ENCODE data around the gene MED12L. TPM values are rescaled to one million over a fixed set of nuclear protein-coding genes. Genes with fewer than 3 reads are reported as not detected.
"Not testable (repeated sequence)": the region's sequence is repeated elsewhere in the genome, so short reads cannot be mapped to it uniquely, and the experiment has no call there.

Gene MED12L
- total and polyA plus RNA-seq, 4 donors: 11.9 to 23.8 (median 12.6) TPM

DNA sequence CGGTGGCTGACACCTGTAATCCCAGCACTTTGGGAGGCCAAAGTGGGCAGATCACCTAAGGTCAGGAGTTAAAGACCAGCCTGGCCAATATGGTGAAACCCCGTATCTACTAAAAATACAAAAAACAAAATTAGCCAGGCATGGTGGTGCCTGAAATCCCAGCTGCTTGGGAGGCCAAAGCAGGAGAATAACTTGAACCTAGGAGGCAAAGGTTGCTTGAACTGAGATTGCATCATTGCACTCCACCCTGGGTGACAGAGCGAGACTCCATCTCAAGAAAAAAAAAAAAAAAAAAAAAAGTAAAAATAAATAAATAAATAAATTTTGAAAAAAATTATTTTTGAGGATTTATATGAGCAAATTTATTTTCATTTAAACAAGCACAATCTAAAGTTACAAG lies 306.7 kb downstream of the MED12L start:
- not testable (repeated sequence) for DNase-seq (ENCODE audit: low read depth in 4 of 6, low spot score in 6 of 6); H3K27me3 ChIP-seq (ENCODE audit: control insufficient read depth, insufficient read depth, low read length); H3K36me3 ChIP-seq (ENCODE audit: control insufficient read depth, insufficient read depth, low read length); H3K9me3 ChIP-seq (ENCODE audit: control insufficient read depth, insufficient read depth, low read length); H3K4me3 ChIP-seq (ENCODE audit: low read depth, low read length); H3K4me1 ChIP-seq (ENCODE audit: control insufficient read depth, insufficient read depth, low read length); H3K27ac ChIP-seq (ENCODE audit: low read depth, low read length)
- WGBS (ENCODE audit: insufficient coverage): 100% methylated on average over 1 of the region's 3 CpGs

DNA sequence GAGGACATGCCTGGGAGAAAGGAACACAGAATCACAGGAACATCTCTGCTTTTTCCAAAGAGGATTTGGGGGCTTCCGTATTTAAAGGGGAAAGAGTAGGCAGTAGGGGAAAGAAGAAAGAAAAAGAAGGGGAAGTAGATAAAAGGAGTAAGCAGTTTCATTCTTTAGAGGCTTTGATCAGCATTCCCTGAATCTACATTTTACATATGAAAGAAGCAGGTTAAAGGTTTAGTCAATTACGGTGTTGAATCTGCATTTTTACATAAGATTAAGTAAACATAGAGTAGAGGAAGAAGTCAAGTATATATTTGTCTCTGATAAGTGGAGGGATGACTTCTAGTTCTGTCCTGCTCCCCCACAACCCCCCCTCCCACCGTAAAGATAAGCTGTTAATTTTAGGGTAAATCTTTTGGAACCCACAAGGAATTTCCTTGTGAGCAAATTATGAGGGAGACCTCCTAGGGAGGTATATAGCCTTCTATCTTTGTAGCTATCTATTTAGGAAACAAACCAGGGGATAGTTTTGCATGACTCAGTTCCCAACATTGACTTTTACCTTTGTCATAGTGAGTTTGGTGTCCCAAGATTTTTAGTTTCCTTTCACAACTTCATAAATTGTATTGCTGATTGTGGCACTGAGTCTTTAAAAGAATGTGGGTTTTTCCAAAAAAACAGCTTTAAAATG lies 307.8 kb downstream of the MED12L start:
- no peaks in the 10 kb centered on the region for H3K9me3 ChIP-seq (ENCODE audit: control insufficient read depth, insufficient read depth, low read length)
- no peaks in the 10 kb centered on the region for H3K27me3 ChIP-seq (ENCODE audit: control insufficient read depth, insufficient read depth, low read length)
- H3K27ac ChIP-seq (ENCODE audit: low read depth, low read length): no peak overlapping the region
- no peaks in the 10 kb centered on the region for H3K36me3 ChIP-seq (ENCODE audit: control insufficient read depth, insufficient read depth, low read length)
- WGBS (ENCODE audit: insufficient coverage): no CpG with 5 or more reads among the region's 3 CpGs
- H3K4me3 ChIP-seq (ENCODE audit: low read depth, low read length): no peak overlapping the region
- H3K4me1 ChIP-seq (ENCODE audit: control insufficient read depth, insufficient read depth, low read length): no peaks in the 10 kb centered on the region
- DNase-seq (ENCODE audit: low read depth in 4 of 6, low spot score in 6 of 6): no peak

DNA sequence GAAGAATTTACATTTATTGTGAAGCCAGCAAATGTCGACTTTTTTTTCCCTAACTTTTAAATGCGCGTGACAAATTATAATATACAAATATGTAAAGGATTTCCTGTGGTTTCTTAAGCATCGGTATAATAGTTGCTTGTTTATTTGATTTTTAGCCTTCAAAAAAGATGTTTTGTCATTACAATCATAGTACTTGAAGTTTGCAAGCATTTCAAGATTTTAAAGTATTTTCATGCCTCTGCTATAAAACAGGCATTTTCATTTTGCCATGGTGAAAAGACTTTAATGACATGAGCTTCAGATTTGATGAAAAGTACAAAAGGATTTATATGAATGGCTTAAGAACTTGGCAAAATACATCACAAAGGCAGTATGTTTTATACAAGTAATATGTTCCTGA lies 308.5 kb downstream of the MED12L start:
- DNase-seq (ENCODE audit: low read depth in 4 of 6, low spot score in 6 of 6): no peak
- Histone ChIP-seq H3K9me3 (ENCODE audit: control insufficient read depth, insufficient read depth, low read length) (no peaks in the 10 kb centered on the region), H3K4me1 (ENCODE audit: control insufficient read depth, insufficient read depth, low read length) (no peaks in the 10 kb centered on the region), H3K4me3 (ENCODE audit: low read depth, low read length) (no peak overlapping the region), H3K36me3 (ENCODE audit: control insufficient read depth, insufficient read depth, low read length) (no peaks in the 10 kb centered on the region), H3K27ac (ENCODE audit: low read depth, low read length) (no peak overlapping the region), H3K27me3 (ENCODE audit: control insufficient read depth, insufficient read depth, low read length) (no peaks in the 10 kb centered on the region)
- no CpG with 5 or more reads among the region's 4 CpGs for WGBS (ENCODE audit: insufficient coverage)

DNA sequence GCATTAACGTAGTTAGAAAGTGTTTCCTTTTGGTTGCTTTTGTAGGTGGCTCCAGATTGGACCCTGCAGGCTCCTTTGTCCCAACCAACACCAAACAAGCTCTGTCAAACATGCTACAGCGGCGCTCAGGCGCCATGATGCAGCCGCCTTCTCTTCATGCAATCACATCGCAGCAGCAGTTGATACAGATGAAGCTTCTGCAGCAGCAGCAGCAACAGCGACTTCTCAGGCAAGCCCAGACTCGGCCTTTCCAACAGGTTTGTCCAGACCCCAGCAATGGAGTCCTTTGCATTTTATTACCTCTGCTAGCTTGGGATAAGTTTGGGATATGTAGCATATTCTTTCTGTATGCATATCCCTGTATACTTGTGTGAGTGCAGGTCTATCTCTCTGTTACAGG lies 309.1 kb downstream of the MED12L start:
- Histone ChIP-seq H3K4me3 (ENCODE audit: low read depth, low read length) (no peak overlapping the region), H3K36me3 (ENCODE audit: control insufficient read depth, insufficient read depth, low read length) (no peaks in the 10 kb centered on the region), H3K27ac (ENCODE audit: low read depth, low read length) (no peak overlapping the region), H3K9me3 (ENCODE audit: control insufficient read depth, insufficient read depth, low read length) (no peaks in the 10 kb centered on the region), H3K27me3 (ENCODE audit: control insufficient read depth, insufficient read depth, low read length) (no peaks in the 10 kb centered on the region), H3K4me1 (ENCODE audit: control insufficient read depth, insufficient read depth, low read length) (no peaks in the 10 kb centered on the region)
- 96% methylated on average over 6 of the region's 8 CpGs for WGBS (ENCODE audit: insufficient coverage)
- no peak for DNase-seq (ENCODE audit: low read depth in 4 of 6, low spot score in 6 of 6)

DNA sequence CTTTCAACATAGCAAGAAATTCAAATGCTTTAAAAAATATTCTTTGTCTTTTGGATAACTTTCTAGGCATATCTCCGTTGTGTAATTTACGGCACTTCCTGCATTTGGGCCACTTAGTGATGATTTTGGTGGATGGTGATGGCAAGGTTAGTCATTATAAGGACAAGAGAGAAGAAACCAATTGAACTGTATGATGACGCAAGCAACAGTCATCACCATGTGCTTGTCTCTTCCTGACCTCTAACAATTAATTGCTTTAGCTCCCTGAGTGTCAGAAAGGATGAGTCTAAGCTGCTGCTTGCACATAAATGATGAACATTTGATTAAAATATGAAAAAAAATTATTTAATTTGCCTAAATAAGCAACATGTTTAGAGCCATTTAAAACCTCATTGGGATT lies 310.3 kb downstream of the MED12L start:
- DNase-seq (ENCODE audit: low read depth in 4 of 6, low spot score in 6 of 6): no peak
- Histone ChIP-seq H3K4me1 (ENCODE audit: control insufficient read depth, insufficient read depth, low read length) (no peaks in the 10 kb centered on the region), H3K4me3 (ENCODE audit: low read depth, low read length) (no peak overlapping the region), H3K9me3 (ENCODE audit: control insufficient read depth, insufficient read depth, low read length) (no peaks in the 10 kb centered on the region), H3K27me3 (ENCODE audit: control insufficient read depth, insufficient read depth, low read length) (no peaks in the 10 kb centered on the region), H3K36me3 (ENCODE audit: control insufficient read depth, insufficient read depth, low read length) (no peaks in the 10 kb centered on the region), H3K27ac (ENCODE audit: low read depth, low read length) (no peak overlapping the region)
- WGBS (ENCODE audit: insufficient coverage): 100% methylated on average over 2 of the region's 3 CpGs

DNA sequence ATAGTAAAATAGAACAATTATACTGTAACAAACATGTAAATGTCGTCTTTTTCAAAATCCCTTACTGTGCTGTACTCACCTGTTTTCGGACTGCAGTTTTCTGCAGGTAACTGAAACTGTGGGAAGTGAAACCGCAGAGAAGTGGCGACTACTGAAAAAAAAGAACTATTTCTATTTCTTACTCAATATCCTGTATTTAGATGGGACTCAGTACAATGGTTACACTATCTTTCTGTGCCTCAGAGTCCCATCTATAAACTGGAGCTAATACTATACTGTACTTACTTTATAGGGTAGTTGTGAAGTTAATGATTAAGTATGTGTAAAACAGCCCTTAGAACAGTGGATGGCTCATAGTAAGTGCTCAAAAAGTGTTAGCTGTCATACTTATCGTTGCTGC lies 313.4 kb downstream of the MED12L start:
- H3K27ac ChIP-seq (ENCODE audit: low read depth, low read length): no peak overlapping the region
- H3K4me3 ChIP-seq (ENCODE audit: low read depth, low read length): no peak overlapping the region
- H3K4me1 ChIP-seq (ENCODE audit: control insufficient read depth, insufficient read depth, low read length): no peaks in the 10 kb centered on the region
- WGBS (ENCODE audit: insufficient coverage): no CpG with 5 or more reads among the region's 5 CpGs
- no peaks in the 10 kb centered on the region for H3K27me3 ChIP-seq (ENCODE audit: control insufficient read depth, insufficient read depth, low read length)
- H3K36me3 ChIP-seq (ENCODE audit: control insufficient read depth, insufficient read depth, low read length): no peaks in the 10 kb centered on the region
- DNase-seq (ENCODE audit: low read depth in 4 of 6, low spot score in 6 of 6): no peak
- H3K9me3 ChIP-seq (ENCODE audit: control insufficient read depth, insufficient read depth, low read length): no peaks in the 10 kb centered on the region

DNA sequence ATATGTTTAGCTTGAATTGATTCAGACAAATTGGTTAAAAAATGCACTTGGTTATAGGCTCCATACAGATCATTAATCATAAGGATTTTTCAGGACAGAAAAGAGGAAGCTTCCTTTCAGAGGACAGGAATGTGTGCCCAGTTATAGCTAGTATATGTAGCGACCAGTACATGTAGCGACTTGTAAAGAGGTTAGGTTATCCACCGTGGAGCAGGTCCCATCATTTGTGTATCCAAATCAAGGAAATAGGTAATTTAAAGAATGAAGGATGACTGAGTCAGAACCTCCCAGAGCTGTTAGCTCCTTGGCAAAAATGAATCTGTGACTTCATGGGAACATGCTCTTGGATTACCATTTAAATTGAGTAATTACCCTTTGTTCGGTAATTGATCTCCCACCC lies 314.9 kb downstream of the MED12L start:
- 88% methylated on average over 3 of the region's 4 CpGs for WGBS (ENCODE audit: insufficient coverage)
- no peak for DNase-seq (ENCODE audit: low read depth in 4 of 6, low spot score in 6 of 6)
- no peaks in the 10 kb centered on the region for H3K9me3 ChIP-seq (ENCODE audit: control insufficient read depth, insufficient read depth, low read length)
- H3K36me3 ChIP-seq (ENCODE audit: control insufficient read depth, insufficient read depth, low read length): no peaks in the 10 kb centered on the region
- H3K27me3 ChIP-seq (ENCODE audit: control insufficient read depth, insufficient read depth, low read length): no peaks in the 10 kb centered on the region
- no peak overlapping the region for H3K27ac ChIP-seq (ENCODE audit: low read depth, low read length)
- no peak overlapping the region for H3K4me3 ChIP-seq (ENCODE audit: low read depth, low read length)
- no peaks in the 10 kb centered on the region for H3K4me1 ChIP-seq (ENCODE audit: control insufficient read depth, insufficient read depth, low read length)

DNA sequence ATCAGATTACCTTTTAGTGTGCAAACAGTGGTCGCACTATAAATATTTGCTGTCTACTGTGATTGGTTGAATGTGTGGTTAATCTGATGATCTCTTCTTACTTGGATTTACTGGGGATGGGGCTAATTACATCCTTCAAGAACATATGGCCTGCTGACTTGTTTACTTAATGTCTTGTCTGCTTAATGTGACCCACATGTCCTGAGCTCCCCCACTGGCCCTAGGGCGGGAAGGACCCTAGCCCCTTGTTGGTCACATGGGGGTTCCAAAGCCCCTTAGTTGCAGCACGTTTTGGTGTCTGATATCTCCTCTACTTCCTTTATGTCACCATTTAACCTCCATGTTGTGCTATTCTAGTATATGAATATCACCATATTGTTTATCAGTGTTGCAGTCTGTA lies 316.9 kb downstream of the MED12L start:
- Histone ChIP-seq H3K4me3 (ENCODE audit: low read depth, low read length) (no peak overlapping the region), H3K27ac (ENCODE audit: low read depth, low read length) (no peak overlapping the region), H3K9me3 (ENCODE audit: control insufficient read depth, insufficient read depth, low read length) (no peaks in the 10 kb centered on the region), H3K36me3 (ENCODE audit: control insufficient read depth, insufficient read depth, low read length) (no peaks in the 10 kb centered on the region), H3K4me1 (ENCODE audit: control insufficient read depth, insufficient read depth, low read length) (no peaks in the 10 kb centered on the region), H3K27me3 (ENCODE audit: control insufficient read depth, insufficient read depth, low read length) (no peaks in the 10 kb centered on the region)
- no peak for DNase-seq (ENCODE audit: low read depth in 4 of 6, low spot score in 6 of 6)
- WGBS (ENCODE audit: insufficient coverage): no CpG with 5 or more reads among the region's 3 CpGs

DNA sequence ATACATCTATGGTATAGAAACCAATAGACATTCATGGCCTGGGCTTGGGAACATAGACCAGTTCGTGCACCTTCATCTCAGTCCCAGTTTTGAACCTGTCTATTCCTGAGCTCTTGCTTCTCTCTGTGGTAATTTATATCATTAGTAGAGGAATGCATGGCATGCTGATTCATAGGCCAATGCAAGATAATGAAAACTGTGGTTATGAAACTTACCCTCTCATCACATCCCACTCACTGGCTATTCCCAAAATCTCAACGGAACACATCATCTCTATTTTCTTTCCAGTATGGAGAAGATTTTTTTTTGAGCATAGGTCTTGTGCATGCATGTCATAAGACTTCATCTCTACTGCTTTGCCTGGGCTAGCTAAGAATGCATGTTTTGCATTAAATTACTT lies 317.8 kb downstream of the MED12L start:
- no peaks in the 10 kb centered on the region for H3K36me3 ChIP-seq (ENCODE audit: control insufficient read depth, insufficient read depth, low read length)
- H3K27me3 ChIP-seq (ENCODE audit: control insufficient read depth, insufficient read depth, low read length): no peaks in the 10 kb centered on the region
- H3K27ac ChIP-seq (ENCODE audit: low read depth, low read length): no peak overlapping the region
- DNase-seq (ENCODE audit: low read depth in 4 of 6, low spot score in 6 of 6): no peak
- no peaks in the 10 kb centered on the region for H3K9me3 ChIP-seq (ENCODE audit: control insufficient read depth, insufficient read depth, low read length)
- no CpG with 5 or more reads among the region's 2 CpGs for WGBS (ENCODE audit: insufficient coverage)
- H3K4me1 ChIP-seq (ENCODE audit: control insufficient read depth, insufficient read depth, low read length): no peaks in the 10 kb centered on the region
- no peak overlapping the region for H3K4me3 ChIP-seq (ENCODE audit: low read depth, low read length)

DNA sequence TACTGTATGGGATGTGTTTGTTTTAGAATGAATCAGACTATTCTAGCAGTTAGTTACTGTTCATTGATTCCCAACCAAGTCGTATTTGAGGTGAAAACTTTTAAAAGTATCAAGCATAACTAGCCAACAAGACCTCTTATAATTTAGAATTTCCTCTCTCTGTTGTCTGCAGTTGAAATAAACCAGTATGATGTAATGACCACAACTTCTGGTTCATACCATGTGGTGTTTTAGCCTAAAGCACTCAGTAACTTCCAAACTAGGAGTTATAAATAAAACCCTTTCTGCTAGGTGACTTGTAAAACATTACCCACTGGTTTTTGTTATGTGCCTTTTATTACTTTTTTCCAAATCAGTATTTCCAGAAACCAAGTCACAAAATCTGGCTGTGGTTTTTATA lies 318.9 kb downstream of the MED12L start:
- H3K4me1 ChIP-seq (ENCODE audit: control insufficient read depth, insufficient read depth, low read length): no peaks in the 10 kb centered on the region
- no peaks in the 10 kb centered on the region for H3K27me3 ChIP-seq (ENCODE audit: control insufficient read depth, insufficient read depth, low read length)
- H3K4me3 ChIP-seq (ENCODE audit: low read depth, low read length): no peak overlapping the region
- no peak overlapping the region for H3K27ac ChIP-seq (ENCODE audit: low read depth, low read length)
- no CpG with 5 or more reads among the region's 1 CpG for WGBS (ENCODE audit: insufficient coverage)
- no peaks in the 10 kb centered on the region for H3K9me3 ChIP-seq (ENCODE audit: control insufficient read depth, insufficient read depth, low read length)
- no peak for DNase-seq (ENCODE audit: low read depth in 4 of 6, low spot score in 6 of 6)
- H3K36me3 ChIP-seq (ENCODE audit: control insufficient read depth, insufficient read depth, low read length): no peaks in the 10 kb centered on the region
